SIG-M5 treated with dmso at 0.1 percent for 504 hours (cell line): Measurements from ENCODE around the gene LST1.

Experiments used
- DNase-seq: peaks from one replicate; lab custom pipeline; 2025; ENCODE audit not compliant: unreplicated experiment; lab: John Stamatoyannopoulos, UW

LST1 gene

DNA sequence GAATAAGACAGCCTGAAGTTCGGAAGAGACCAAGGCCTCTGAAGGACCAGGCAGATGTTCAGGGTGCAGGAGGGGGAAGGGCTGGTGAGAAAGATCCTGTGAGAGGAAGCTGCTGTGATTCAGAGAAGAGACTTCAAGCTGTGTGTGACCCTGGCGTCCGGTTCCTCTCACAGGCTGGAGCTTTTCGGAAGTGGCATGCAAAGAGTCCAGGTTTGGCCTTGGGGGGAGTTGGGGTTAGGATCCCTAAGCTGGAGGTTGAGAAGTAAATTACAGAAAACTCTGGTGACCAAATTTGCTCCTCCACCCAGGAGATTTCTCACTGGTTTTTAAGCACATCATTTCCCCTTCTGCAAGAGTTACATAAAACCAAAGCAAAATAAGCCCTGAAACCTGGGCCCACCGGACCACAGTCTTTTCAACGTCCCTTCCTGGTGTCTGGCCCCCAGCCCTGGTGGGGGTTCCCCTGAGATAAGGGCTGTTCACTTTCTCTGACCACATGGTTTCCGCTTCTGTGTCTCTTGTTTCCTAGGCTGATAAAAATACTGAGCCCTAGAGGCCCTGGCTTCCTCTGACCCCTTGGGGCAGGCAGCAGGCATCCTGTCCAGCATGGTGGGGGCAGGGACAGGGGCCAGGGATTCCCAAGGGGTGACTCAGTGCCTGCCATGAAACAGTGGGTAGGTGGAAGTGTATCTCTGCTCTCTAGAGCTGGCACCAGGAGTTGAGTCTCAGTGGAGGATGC lies 25.9 kb upstream of the LST1 start:
- peak; percentile 94 for DNase-seq

DNA sequence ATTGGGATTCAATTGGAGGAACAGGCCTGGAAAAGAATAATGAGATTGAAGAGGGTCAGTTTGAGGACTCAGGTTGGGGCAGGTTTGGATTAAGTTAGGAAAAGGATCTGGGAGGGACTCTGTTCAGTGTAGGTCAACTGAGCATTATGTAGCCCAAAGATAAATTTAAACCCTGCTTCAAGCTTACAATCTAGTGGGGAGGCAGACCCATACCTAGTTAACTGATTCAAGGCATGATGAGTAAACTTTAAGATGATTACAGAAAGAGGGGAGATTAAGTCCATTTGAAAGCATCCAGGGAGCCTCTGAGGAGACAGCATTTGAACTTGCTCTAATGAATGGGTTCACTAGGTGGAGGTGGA lies 25.4 kb upstream of the LST1 start:
- no peak for DNase-seq

GRCh38 chr6:31567531-31568370 lies 18.3 kb upstream of the LST1 start:
- no peak for DNase-seq

- DNase-seq: peak; percentile 76
Observed at GRCh38 chr6:31568537-31568961, 17.5 kb upstream of the LST1 start.

- DNase-seq: no peak
Observed at GRCh38 chr6:31569861-31570536, 16.1 kb upstream of the LST1 start.

DNA sequence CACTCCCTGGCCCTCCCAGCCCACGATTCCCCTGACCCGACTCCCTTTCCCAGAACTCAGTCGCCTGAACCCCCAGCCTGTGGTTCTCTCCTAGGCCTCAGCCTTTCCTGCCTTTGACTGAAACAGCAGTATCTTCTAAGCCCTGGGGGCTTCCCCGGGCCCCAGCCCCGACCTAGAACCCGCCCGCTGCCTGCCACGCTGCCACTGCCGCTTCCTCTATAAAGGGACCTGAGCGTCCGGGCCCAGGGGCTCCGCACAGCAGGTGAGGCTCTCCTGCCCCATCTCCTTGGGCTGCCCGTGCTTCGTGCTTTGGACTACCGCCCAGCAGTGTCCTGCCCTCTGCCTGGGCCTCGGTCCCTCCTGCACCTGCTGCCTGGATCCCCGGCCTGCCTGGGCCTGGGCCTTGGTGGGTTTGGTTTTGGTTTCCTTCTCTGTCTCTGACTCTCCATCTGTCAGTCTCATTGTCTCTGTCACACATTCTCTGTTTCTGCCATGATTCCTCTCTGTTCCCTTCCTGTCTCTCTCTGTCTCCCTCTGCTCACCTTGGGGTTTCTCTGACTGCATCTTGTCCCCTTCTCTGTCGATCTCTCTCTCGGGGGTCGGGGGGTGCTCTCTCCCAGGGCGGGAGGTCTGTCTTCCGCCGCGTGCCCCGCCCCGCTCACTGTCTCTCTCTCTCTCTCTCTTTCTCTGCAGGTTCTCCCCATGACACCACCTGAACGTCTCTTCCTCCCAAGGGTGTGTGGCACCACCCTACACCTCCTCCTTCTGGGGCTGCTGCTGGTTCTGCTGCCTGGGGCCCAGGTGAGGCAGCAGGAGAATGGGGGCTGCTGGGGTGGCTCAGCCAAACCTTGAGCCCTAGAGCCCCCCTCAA lies 13.8 kb upstream of the LST1 start, which contains the start of gene LTA:
TSS of gene LTA (plus strand) at position 249 of the 871 bp plus-strand sequence. CDS start at position 703, 454 bp downstream.
- no peak for DNase-seq

DNA sequence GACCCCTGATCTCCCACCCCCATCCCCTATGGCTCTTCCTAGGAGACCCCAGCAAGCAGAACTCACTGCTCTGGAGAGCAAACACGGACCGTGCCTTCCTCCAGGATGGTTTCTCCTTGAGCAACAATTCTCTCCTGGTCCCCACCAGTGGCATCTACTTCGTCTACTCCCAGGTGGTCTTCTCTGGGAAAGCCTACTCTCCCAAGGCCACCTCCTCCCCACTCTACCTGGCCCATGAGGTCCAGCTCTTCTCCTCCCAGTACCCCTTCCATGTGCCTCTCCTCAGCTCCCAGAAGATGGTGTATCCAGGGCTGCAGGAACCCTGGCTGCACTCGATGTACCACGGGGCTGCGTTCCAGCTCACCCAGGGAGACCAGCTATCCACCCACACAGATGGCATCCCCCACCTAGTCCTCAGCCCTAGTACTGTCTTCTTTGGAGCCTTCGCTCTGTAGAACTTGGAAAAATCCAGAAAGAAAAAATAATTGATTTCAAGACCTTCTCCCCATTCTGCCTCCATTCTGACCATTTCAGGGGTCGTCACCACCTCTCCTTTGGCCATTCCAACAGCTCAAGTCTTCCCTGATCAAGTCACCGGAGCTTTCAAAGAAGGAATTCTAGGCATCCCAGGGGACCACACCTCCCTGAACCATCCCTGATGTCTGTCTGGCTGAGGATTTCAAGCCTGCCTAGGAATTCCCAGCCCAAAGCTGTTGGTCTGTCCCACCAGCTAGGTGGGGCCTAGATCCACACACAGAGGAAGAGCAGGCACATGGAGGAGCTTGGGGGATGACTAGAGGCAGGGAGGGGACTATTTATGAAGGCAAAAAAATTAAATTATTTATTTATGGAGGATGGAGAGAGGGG lies 12.6 kb upstream of the LST1 start:
- DNase-seq: no peak

- no peak for DNase-seq
Observed at GRCh38 chr6:31574106-31575061, 11.7 kb upstream of the LST1 start.

DNA sequence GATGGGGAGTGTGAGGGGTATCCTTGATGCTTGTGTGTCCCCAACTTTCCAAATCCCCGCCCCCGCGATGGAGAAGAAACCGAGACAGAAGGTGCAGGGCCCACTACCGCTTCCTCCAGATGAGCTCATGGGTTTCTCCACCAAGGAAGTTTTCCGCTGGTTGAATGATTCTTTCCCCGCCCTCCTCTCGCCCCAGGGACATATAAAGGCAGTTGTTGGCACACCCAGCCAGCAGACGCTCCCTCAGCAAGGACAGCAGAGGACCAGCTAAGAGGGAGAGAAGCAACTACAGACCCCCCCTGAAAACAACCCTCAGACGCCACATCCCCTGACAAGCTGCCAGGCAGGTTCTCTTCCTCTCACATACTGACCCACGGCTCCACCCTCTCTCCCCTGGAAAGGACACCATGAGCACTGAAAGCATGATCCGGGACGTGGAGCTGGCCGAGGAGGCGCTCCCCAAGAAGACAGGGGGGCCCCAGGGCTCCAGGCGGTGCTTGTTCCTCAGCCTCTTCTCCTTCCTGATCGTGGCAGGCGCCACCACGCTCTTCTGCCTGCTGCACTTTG lies 10.7 kb upstream of the LST1 start, which contains the start of gene TNF:
TSS of gene TNF (plus strand) at position 231 of the 567 bp plus-strand sequence. CDS start at position 408, 177 bp downstream.
- peak; percentile 93 for DNase-seq

GRCh38 chr6:31575952-31576685 lies 10.0 kb upstream of the LST1 start:
- no peak for DNase-seq

DNA sequence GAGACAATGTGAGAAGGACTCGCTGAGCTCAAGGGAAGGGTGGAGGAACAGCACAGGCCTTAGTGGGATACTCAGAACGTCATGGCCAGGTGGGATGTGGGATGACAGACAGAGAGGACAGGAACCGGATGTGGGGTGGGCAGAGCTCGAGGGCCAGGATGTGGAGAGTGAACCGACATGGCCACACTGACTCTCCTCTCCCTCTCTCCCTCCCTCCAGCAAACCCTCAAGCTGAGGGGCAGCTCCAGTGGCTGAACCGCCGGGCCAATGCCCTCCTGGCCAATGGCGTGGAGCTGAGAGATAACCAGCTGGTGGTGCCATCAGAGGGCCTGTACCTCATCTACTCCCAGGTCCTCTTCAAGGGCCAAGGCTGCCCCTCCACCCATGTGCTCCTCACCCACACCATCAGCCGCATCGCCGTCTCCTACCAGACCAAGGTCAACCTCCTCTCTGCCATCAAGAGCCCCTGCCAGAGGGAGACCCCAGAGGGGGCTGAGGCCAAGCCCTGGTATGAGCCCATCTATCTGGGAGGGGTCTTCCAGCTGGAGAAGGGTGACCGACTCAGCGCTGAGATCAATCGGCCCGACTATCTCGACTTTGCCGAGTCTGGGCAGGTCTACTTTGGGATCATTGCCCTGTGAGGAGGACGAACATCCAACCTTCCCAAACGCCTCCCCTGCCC lies 9.0 kb upstream of the LST1 start:
- DNase-seq: peak; percentile 41

DNA sequence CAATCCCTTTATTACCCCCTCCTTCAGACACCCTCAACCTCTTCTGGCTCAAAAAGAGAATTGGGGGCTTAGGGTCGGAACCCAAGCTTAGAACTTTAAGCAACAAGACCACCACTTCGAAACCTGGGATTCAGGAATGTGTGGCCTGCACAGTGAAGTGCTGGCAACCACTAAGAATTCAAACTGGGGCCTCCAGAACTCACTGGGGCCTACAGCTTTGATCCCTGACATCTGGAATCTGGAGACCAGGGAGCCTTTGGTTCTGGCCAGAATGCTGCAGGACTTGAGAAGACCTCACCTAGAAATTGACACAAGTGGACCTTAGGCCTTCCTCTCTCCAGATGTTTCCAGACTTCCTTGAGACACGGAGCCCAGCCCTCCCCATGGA lies 8.5 kb upstream of the LST1 start:
- DNase-seq: no peak

GRCh38 chr6:31578184-31579118 lies 7.6 kb upstream of the LST1 start:
- DNase-seq: no peak

DNA sequence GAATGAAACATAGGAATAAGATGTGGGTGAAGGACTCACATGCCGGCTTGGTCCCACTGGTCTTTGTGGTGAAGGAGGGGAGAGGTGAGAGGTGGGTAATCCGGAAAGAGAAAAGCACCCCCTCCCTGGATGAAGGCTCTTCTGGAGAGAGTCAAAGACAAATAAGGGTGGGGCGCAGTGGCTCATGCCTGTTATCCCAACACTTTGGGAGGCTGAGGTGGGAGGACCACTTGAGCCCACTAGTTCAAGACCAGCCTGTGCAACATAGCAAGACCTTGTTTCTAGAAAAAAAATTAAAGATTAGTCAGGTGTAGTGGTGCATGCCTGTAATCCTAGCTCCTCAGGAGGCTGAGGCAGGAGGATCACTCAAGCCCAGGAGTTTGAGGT lies 7.0 kb upstream of the LST1 start:
- DNase-seq: no peak

DNA sequence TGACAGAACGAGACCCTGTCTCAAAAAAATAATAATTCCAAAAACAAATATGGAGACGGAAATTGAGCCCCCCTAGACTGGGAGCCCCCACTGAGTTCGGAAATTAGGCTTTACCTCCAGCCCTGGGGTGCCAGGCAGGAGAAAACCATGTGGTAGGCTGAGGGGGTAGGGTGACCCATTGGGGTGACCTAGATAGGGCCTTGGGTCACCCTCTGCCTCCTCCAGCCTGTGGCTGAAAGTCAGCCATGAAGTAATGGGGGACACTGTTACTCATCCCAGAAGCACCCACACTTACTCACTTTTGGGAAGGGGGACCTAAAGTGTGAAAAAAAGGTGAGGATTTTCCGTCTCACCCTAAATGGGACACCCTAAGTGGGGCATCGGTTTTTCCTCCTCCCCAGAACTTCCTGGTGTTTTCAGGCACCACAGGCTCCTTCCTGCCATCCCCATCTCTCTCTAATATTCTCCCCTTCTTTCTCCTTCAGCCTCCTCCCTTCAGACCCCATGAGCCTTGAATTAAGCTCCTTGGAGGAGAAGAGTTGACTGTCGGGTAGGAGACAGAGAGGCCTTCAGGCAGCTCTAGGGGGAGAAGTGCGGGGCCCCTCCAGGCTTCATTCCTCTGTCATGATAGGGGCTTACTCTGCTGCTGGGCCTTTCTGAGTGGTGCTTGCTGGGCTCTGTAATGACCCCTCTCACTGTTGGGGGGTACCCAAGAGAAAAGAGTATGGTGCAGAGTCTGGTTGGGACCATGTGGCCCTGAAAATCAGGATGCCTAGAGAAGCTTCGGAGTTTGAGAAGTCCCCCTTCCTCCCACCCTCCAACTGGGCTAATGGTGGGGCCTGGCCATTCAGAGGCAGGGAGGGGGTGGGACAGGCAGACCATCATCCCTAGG lies 6.3 kb upstream of the LST1 start:
- no peak for DNase-seq
